Lung (tissue), 12 donors: ENCODE data around the gene PYROXD2. TPM values are rescaled to one million over a fixed set of nuclear protein-coding genes. Genes with fewer than 3 reads are reported as not detected.
A peak's percentile ranks its signal among the peaks of the same experiment; 100 is the strongest.

Experiments
- ATAC-seq: fragments of 200-7000 bp; cut with Tn5 transposase; one replicate; pipeline ENCODE4 v1.9.1; 2020; ENCODE audit warnings: moderate number of reproducible peaks; ENCODE audit not compliant: insufficient read depth, low FRiP score
- DNase-seq, 3 donors: peaks; one replicate each; pipeline ENCODE4 v3.0.0-alpha.2; 2013 to 2017
- H3K27ac ChIP-seq, 2 donors: one replicate each; pipeline ENCODE4 v1.5.1; 2013; ENCODE audit warnings: mild to moderate bottlenecking in 2 of 2, moderate library complexity in 2 of 2, control low read depth in 1 of 2, inconsistent platforms in 1 of 2, low read depth in 1 of 2, low read length in 1 of 2
- H3K27me3 ChIP-seq, 3 donors: one replicate each; pipeline ENCODE4 v1.5.1; 2013; ENCODE audit warnings: low read length in 2 of 3; ENCODE audit not compliant: control insufficient read depth in 3 of 3, insufficient read depth in 3 of 3
- H3K36me3 ChIP-seq, 4 donors: one replicate each; pipeline ENCODE4 v1.5.1; 2013; ENCODE audit warnings: low read length in 4 of 4, mild to moderate bottlenecking in 1 of 4, moderate library complexity in 1 of 4; ENCODE audit not compliant: control insufficient read depth in 4 of 4, insufficient read depth in 4 of 4
- H3K4me1 ChIP-seq, 5 donors: one replicate each; pipeline ENCODE4 v1.5.1; 2013; ENCODE audit warnings: low read length in 5 of 5, mild to moderate bottlenecking in 2 of 5, moderate library complexity in 1 of 5; ENCODE audit not compliant: control insufficient read depth in 5 of 5, insufficient read depth in 5 of 5
- H3K4me3 ChIP-seq: one replicate; pipeline ENCODE4 v1.5.1; 2013; ENCODE audit warnings: mild to moderate bottlenecking, control low read depth, moderate library complexity
- H3K9ac ChIP-seq, 2 donors: one replicate each; pipeline ENCODE4 v1.5.1; 2013; ENCODE audit warnings: low read length in 2 of 2, control low read depth in 1 of 2; ENCODE audit not compliant: insufficient read depth in 1 of 2
- H3K9me3 ChIP-seq, 4 donors: one replicate each; pipeline ENCODE4 v1.5.1; 2013; ENCODE audit warnings: low read length in 3 of 4, mild to moderate bottlenecking in 1 of 4, moderate library complexity in 1 of 4; ENCODE audit not compliant: control insufficient read depth in 4 of 4, insufficient read depth in 3 of 4
- WGBS, 2 donors: extraction: QIAGEN DNeasy Blood & Tissue Kit; methylation state at CpG; one replicate each; pipeline ENCODE4 v1.1.7; 2013; 5-methylcytosine and 5-hydroxymethylcytosine counted together
- polyA plus RNA-seq, 2 donors: library from polyadenylated mRNA; stranded (reverse); fragments of 200-250 nt; gene quantifications; one replicate each; pipeline ENCODE4 v1.2.1, GENCODE V29; 2013
- total RNA-seq, 2 donors: library from RNA; depleted of rRNA in 1 of 2; stranded (reverse); fragments of >200 nt in 1 of 2; gene quantifications; one replicate each; pipeline ENCODE4 v1.2.1, GENCODE V29; 2014 to 2021
- TF ChIP-seq, protein P1 (sequence below): IDR thresholded peaks from 2 replicates; pipeline ENCODE4 v1.5.1; 2012; ENCODE audit warnings: mild to moderate bottlenecking; ENCODE audit errors: control extremely low read depth, extremely low read depth
- donor health status: control.
- donor health status: control.
- donor health status: Bipolar disorder and iron deficiency.
- donor health status: healthy.
- donor health status: DM: yes; HTN: yes; CAD: no.

The PYROXD2 gene
- total and polyA plus RNA-seq, 4 donors = 2.3 to 16.8 (median 7.5) TPM

DNA sequence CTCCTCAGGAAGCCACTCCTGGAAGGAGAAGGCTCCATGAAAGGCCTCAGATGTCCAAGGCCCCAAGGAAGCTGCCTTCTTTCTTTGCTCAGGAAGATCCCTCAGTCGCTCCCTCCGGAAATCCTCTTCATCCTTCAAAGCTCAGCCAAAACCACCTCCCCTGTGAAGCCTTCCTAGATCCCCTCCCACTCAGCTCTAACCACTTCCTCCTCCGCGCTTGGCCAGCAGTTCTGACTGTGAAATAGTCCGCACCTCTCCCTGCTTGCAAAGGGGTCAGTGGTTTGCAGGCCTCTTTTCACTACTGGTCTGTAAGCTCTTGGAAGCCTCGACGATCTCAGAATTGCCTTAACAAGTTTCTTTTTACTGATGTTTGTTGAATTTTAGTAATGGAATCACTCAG lies 23.9 kb downstream of the PYROXD2 start:
- Histone ChIP-seq H3K27ac (no peak overlapping the region), H3K4me1 (peaks cover 0 to 26% (median 3%) of the 10 kb centered on the region in 5 donors), H3K9me3 (no peaks in the 10 kb centered on the region), H3K36me3 (peaks cover 0 to 26% (median 14%) of the 10 kb centered on the region in 4 donors), H3K4me3 (no peak overlapping the region), H3K27me3 (no peaks in the 10 kb centered on the region), H3K9ac (no peak overlapping the region)
- 48 to 63% methylated on average over 7 of the region's 7 CpGs for WGBS, 2 donors
- no peak for ATAC-seq
- DNase-seq = no peak
- TF ChIP-seq, protein P1, sequence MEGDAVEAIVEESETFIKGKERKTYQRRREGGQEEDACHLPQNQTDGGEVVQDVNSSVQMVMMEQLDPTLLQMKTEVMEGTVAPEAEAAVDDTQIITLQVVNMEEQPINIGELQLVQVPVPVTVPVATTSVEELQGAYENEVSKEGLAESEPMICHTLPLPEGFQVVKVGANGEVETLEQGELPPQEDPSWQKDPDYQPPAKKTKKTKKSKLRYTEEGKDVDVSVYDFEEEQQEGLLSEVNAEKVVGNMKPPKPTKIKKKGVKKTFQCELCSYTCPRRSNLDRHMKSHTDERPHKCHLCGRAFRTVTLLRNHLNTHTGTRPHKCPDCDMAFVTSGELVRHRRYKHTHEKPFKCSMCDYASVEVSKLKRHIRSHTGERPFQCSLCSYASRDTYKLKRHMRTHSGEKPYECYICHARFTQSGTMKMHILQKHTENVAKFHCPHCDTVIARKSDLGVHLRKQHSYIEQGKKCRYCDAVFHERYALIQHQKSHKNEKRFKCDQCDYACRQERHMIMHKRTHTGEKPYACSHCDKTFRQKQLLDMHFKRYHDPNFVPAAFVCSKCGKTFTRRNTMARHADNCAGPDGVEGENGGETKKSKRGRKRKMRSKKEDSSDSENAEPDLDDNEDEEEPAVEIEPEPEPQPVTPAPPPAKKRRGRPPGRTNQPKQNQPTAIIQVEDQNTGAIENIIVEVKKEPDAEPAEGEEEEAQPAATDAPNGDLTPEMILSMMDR = no peak

DNA sequence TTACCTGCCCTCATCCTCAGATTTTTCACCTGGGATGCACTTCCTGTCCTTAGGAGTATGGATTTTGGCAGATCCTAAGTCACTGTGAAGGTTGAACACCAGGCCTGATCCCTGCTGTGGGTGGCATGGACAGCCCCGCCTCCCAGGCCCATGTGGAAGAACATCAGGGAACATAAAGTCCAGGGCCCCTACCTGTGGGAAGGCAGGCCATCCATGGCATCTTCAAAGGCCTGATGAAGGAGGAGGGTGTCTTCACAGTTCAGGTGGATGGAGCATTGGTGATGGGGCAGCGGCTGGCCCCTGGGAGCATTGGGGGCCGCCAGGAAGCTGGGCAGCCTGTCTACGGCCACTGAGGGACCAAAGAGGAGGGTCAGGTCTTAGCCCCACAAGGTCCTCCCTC lies 24.6 kb downstream of the PYROXD2 start:
- TF ChIP-seq, protein P1 = no peak
- DNase-seq = no peak
- H3K36me3 ChIP-seq = peaks cover 0 to 25% (median 15%) of the 10 kb centered on the region in 4 donors
- peaks cover 0 to 26% (median 3%) of the 10 kb centered on the region in 5 donors for H3K4me1 ChIP-seq
- WGBS, 2 donors = 97 to 98% methylated on average over 4 of the region's 4 CpGs
- no peak overlapping the region for H3K9ac ChIP-seq
- no peak for ATAC-seq
- H3K9me3 ChIP-seq = no peaks in the 10 kb centered on the region
- no peak overlapping the region for H3K4me3 ChIP-seq
- H3K27ac ChIP-seq = no peak overlapping the region
- no peaks in the 10 kb centered on the region for H3K27me3 ChIP-seq

DNA sequence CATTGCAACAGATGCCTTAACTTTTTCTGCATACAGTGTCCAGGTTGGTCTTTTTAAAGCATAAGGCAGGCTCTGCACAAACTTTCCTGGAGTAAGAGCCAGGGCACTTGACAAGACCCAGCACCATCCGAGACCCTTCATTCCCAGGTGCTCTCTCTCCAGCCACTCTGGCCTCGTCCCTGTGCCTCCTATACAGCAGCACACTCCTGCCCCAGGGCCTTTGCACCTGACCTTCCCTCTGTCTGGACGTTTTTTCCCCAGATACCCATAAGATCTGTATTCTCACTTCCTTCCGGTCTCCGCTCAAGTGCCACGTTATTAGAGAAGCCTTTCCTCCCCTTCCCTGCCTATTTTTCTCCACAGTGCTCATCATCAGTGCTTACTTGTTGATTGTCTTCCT lies 25.6 kb downstream of the PYROXD2 start:
- ATAC-seq (no peak), DNase-seq (no peak)
- TF ChIP-seq, protein P1 = no peak
- Histone ChIP-seq H3K27me3 (no peaks in the 10 kb centered on the region), H3K36me3 (peaks cover 0 to 28% (median 16%) of the 10 kb centered on the region in 4 donors), H3K27ac (no peak overlapping the region), H3K4me3 (no peak overlapping the region), H3K9ac (no peak overlapping the region), H3K9me3 (no peaks in the 10 kb centered on the region), H3K4me1 (peaks cover 0 to 18% (median 3%) of the 10 kb centered on the region in 5 donors)
- WGBS, 2 donors = 83 to 87% methylated on average over 6 of the region's 6 CpGs

DNA sequence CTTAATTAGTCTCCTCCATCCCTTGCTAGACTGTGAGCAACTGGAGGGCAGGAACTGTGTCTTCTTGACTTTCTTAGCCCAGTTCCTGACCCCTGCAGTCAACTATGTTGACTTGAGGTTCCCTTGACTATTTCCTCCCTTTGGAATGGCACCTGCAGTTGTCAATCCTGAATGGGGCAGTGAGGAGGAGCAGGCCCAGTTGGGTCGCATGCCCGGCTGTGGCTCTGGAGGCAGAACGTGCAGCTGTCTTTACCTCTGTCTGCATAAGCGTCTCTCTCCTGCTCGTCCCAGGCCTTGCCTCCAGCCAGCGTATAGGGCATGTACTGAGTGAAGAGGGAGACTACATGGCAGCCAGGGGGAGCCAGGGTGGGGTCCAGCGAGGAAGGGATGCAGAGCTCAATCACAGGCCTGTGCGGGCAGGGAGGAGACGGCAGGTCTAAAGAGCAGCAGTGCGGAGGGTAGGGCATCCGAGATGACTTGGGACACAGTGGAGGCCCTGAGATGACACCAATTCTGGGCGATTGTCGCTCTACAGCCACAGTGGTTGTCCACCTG lies 26.8 kb downstream of the PYROXD2 start:
- TF ChIP-seq, protein P1 = no peak
- Histone ChIP-seq H3K27me3 (no peaks in the 10 kb centered on the region), H3K4me1 (peaks cover 0 to 10% (median 3%) of the 10 kb centered on the region in 5 donors), H3K36me3 (peaks cover 0 to 28% (median 17%) of the 10 kb centered on the region in 4 donors), H3K4me3 (no peak overlapping the region), H3K9me3 (no peaks in the 10 kb centered on the region), H3K27ac (no peak overlapping the region), H3K9ac (peak overlapping the region in 1 of 2 donors; percentile 9)
- WGBS, 2 donors = 92 to 95% methylated on average over 13 of the region's 13 CpGs
- ATAC-seq (no peak), DNase-seq (no peak)
